Stomach (tissue), 9 donors: ENCODE data around the gene USP40. TPM values are rescaled to one million over a fixed set of nuclear protein-coding genes. Genes with fewer than 3 reads are reported as not detected.

ENCODE experiments used
- DNase-seq, 2 donors: peaks; one replicate each; pipeline versions ENCODE4 v3.0.0 to v3.0.0-alpha.2; 2013 to 2019
- H3K27ac ChIP-seq, 5 donors: fragments of 200-600 bp in 4 of 5; sonication (generic) in 4 of 5; one replicate each; pipeline ENCODE4 v1.5.1; 2013 to 2019; ENCODE audit warnings: mild to moderate bottlenecking in 1 of 5, moderate library complexity in 1 of 5
- H3K27me3 ChIP-seq, 3 donors: fragments of 200-600 bp; sonication (generic); one replicate each; pipeline ENCODE4 v1.5.1; 2017 to 2019; ENCODE audit warnings: mixed run types in 1 of 3
- H3K36me3 ChIP-seq, 4 donors: fragments of 200-600 bp; sonication (generic); 1 replicate in 3 of 4; 2 replicates in 1 of 4; pipeline ENCODE4 v1.5.1; 2016 to 2019
- H3K4me1 ChIP-seq, 4 donors: fragments of 200-600 bp; sonication (generic); one replicate each; pipeline ENCODE4 v1.5.1; 2016 to 2019
- H3K4me3 ChIP-seq, 4 donors: fragments of 200-600 bp; sonication (generic) in 3 of 4; one replicate each; pipeline ENCODE4 v1.5.1; 2016 to 2019; ENCODE audit warnings: mild to moderate bottlenecking in 1 of 4
- H3K9me3 ChIP-seq, 4 donors: fragments of 200-600 bp; sonication (generic); one replicate each; pipeline ENCODE4 v1.5.1; 2016 to 2019
- EP300 ChIP-seq: sonication (generic); formaldehyde crosslinking; IDR thresholded peaks from one replicate; pipeline ENCODE4 v1.6.1; 2017; ENCODE audit warnings: antibody characterized with exemption
- POLR2A ChIP-seq, 4 donors: fragments of 450-650 bp; IDR thresholded peaks; one replicate each; pipeline ENCODE4 v1.6.1; 2016; ENCODE audit warnings: antibody characterized with exemption in 4 of 4, control low read depth in 2 of 4, mild to moderate bottlenecking in 1 of 4, moderate library complexity in 1 of 4
- POLR2AphosphoS5 ChIP-seq, 3 donors: sonication (generic); formaldehyde crosslinking; IDR thresholded peaks; one replicate each; pipeline ENCODE4 v1.6.1; 2016; ENCODE audit warnings: antibody characterized with exemption in 3 of 3
- WGBS, 5 donors: extraction: QIAGEN DNeasy Blood & Tissue Kit in 3 of 5; methylation state at CpG; one replicate each; pipeline versions ENCODE4 v1.1.5 to v1.1.7; 2013 to 2018; 5-methylcytosine and 5-hydroxymethylcytosine counted together
- intact Hi-C: fragments of 100-400 bp; cut with DNase I; formaldehyde crosslinking; loops from one replicate; pipeline ENCODE4 v1.15.1; 2023; ENCODE audit warnings: low total_unique reads
- polyA plus RNA-seq, 3 donors: library from polyadenylated mRNA; stranded (reverse); fragments of 200-250 nt; gene quantifications; one replicate each; pipeline ENCODE4 v1.2.3, GENCODE V29; 2013
- total RNA-seq, 5 donors: library from RNA; depleted of rRNA; stranded (reverse); fragments of >200 nt; gene quantifications; one replicate each; pipeline versions ENCODE4 v1.1.0 to v1.2.3, GENCODE V29; 2014 to 2016
- TF ChIP-seq, protein P1 (sequence below), 7 experiments: fragments of 450-650 bp in 4 of 7; fragments of 200-600 bp in 3 of 7; sonication (generic) in 3 of 7; IDR thresholded peaks; one replicate each; pipeline ENCODE4 v1.5.1; 2016 to 2019; ENCODE audit warnings: antibody characterized with exemption in 7 of 7, control low read depth in 2 of 7, mild to moderate bottlenecking in 1 of 7
- donor health status: healthy with polysubstance abuse.
- donor health status: Bipolar disorder and iron deficiency.
- donor health status: healthy.

The USP40 gene
- total and polyA plus RNA-seq, 8 donors: 14.5 to 186 (median 31.3) TPM

DNA sequence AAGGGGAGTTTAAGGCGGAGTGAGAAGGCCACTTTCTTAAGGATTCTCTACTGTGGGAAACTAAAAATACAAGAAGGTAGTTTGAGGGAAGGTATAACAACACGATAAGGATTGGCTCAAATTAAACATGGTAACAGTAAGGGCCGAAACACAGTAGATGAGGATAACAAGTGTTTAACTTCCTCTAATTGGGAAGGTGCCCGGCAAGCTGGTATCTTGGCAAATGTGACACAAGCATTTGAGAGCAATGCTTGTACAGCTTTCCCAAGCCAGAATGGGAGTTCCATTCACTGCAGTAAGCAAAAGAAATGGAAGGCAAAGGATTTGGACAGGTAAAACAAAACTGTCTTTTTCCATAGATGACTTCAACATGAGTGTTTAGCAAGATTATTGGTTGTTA, 19.8 kb downstream of the USP40 start:
- Histone ChIP-seq H3K36me3 (peaks cover 4 to 95% (median 92%) of the 10 kb centered on the region in 4 donors), H3K27ac (no peak overlapping the region), H3K27me3 (no peaks in the 10 kb centered on the region), H3K4me3 (no peak overlapping the region), H3K9me3 (no peaks in the 10 kb centered on the region), H3K4me1 (no peaks in the 10 kb centered on the region)
- intact Hi-C loops: no loop called here
- TF ChIP-seq POLR2A (IDR thresholded peaks at IDR 0.05): no peak
- no peak for TF ChIP-seq POLR2AphosphoS5 (IDR thresholded peaks at IDR 0.05)
- TF ChIP-seq EP300: no peak
- 39 to 65% (median 50%) methylated on average over 4 of the region's 4 CpGs for WGBS, 5 donors
- peak in 1 of 2 donors; percentile 58 for DNase-seq

DNA sequence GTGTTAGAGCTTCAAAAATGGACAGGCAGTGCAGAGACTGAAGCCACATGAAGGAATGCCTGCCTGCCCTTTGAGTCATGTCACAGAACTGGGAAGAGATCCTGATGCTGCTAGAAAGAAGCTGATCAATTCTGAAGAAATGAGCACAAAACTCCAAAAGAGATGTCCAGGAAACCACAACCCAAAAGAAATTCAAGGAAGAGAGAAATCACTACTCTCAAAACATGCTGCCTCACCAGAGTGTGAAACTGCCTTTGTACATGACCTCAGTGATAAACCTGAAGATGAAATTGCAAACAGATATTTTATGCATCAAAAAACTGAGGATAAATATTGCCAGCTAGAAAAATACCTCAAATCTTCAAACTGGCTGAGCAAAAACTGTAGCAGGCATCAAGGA, 20.5 kb downstream of the USP40 start:
- no peaks in the 10 kb centered on the region for H3K9me3 ChIP-seq
- H3K27ac ChIP-seq: no peak overlapping the region
- peaks cover 0 to 95% (median 92%) of the 10 kb centered on the region in 4 donors for H3K36me3 ChIP-seq
- DNase-seq: no peak
- H3K27me3 ChIP-seq: no peaks in the 10 kb centered on the region
- intact Hi-C loops: no loop called here
- H3K4me1 ChIP-seq: no peaks in the 10 kb centered on the region
- no peak overlapping the region for H3K4me3 ChIP-seq
- TF ChIP-seq POLR2A (IDR thresholded peaks at IDR 0.05): no peak
- TF ChIP-seq, protein P1, sequence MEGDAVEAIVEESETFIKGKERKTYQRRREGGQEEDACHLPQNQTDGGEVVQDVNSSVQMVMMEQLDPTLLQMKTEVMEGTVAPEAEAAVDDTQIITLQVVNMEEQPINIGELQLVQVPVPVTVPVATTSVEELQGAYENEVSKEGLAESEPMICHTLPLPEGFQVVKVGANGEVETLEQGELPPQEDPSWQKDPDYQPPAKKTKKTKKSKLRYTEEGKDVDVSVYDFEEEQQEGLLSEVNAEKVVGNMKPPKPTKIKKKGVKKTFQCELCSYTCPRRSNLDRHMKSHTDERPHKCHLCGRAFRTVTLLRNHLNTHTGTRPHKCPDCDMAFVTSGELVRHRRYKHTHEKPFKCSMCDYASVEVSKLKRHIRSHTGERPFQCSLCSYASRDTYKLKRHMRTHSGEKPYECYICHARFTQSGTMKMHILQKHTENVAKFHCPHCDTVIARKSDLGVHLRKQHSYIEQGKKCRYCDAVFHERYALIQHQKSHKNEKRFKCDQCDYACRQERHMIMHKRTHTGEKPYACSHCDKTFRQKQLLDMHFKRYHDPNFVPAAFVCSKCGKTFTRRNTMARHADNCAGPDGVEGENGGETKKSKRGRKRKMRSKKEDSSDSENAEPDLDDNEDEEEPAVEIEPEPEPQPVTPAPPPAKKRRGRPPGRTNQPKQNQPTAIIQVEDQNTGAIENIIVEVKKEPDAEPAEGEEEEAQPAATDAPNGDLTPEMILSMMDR (IDR thresholded peaks at IDR 0.05): no peak
- no peak for TF ChIP-seq POLR2AphosphoS5 (IDR thresholded peaks at IDR 0.05)
- no peak for TF ChIP-seq EP300

DNA sequence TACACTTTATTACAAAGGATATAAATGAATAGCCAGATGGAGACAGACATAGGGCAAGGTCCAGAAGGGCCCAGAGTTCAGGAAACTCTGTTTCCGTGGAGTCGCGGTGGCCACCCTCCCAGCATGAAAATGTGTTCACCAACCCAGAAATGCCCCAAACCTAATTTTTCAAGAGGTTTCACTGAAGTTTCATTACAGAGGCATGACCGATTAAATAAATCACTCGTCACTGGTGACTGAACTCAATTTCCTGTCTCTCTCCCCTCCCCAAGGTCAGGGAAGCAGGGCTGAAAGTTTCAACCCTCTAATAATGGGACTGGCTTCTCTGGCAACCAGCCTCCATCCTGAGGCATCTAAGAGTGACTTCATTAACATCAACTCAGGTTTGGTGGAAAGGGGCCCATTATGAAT, 22.4 kb downstream of the USP40 start:
- Histone ChIP-seq H3K4me3 (no peak overlapping the region), H3K27me3 (no peaks in the 10 kb centered on the region), H3K9me3 (no peaks in the 10 kb centered on the region), H3K4me1 (no peaks in the 10 kb centered on the region), H3K36me3 (peaks cover 0 to 97% (median 90%) of the 10 kb centered on the region in 4 donors), H3K27ac (no peak overlapping the region)
- 82 to 94% (median 92%) methylated on average over 5 of the region's 5 CpGs for WGBS, 5 donors
- TF ChIP-seq POLR2A (IDR thresholded peaks at IDR 0.05) (no peak), POLR2AphosphoS5 (IDR thresholded peaks at IDR 0.05) (no peak), EP300 (no peak)
- TF ChIP-seq, protein P1 (IDR thresholded peaks at IDR 0.05): no peak
- intact Hi-C loops: no loop called here
- DNase-seq: peak in 1 of 2 donors; percentile 5

DNA sequence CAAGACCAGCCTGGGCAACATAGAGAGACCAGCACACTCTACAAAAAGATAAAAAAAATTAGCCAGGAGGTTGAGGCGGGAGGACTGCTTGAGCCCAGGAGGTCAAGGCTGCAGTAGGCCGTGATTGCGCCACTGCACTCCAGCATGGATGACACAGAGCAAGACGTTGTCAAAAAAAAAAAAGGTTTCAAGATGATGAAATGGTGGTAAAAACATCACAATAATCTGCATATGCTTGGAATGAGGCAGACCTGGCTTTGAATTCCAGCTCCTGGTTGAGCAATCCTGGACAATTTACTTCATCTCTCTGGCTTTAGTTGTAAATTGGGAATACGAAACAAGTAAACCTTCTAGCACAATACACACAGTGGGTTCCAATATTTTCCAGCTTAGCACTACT, 24.1 kb downstream of the USP40 start:
- TF ChIP-seq POLR2AphosphoS5 (IDR thresholded peaks at IDR 0.05) (no peak), POLR2A (IDR thresholded peaks at IDR 0.05) (no peak), EP300 (no peak)
- TF ChIP-seq, protein P1 (IDR thresholded peaks at IDR 0.05): no peak
- H3K27ac ChIP-seq: no peak overlapping the region
- WGBS, 5 donors: 71 to 83% (median 75%) methylated on average over 5 of the region's 5 CpGs
- H3K4me3 ChIP-seq: no peak overlapping the region
- no peaks in the 10 kb centered on the region for H3K9me3 ChIP-seq
- no peaks in the 10 kb centered on the region for H3K4me1 ChIP-seq
- H3K36me3 ChIP-seq: peaks cover 0 to 94% (median 79%) of the 10 kb centered on the region in 4 donors
- no peak for DNase-seq
- H3K27me3 ChIP-seq: no peaks in the 10 kb centered on the region
- intact Hi-C loops: no loop called here

DNA sequence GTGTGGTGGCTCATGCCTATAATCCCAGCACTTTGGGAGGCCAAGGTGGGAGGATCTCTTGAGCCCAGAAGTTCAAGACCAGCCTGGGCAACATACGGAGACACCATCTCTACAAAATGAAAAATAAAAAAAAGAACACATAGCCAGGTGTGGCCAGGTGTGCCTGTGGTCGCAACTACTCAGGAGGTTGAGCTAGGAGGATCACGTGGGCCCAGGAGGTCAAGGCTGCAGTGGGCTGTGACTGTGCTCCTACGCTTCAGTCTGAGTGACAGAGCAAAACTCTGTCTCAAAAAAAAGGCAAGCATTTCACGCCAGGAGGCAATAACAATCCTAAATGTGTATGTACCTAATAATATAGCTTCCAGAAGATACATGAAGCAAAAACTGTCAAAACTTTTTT, 27.8 kb downstream of the USP40 start:
- H3K9me3 ChIP-seq: no peaks in the 10 kb centered on the region
- intact Hi-C loops: no loop called here
- H3K4me1 ChIP-seq: peaks cover 0 to 9% (median 0%) of the 10 kb centered on the region in 4 donors
- H3K27me3 ChIP-seq: no peaks in the 10 kb centered on the region
- H3K36me3 ChIP-seq: peaks cover 0 to 75% (median 49%) of the 10 kb centered on the region in 4 donors
- DNase-seq: no peak
- WGBS, 5 donors: 94 to 97% (median 96%) methylated on average over 5 of the region's 5 CpGs
- no peak overlapping the region for H3K4me3 ChIP-seq
- no peak overlapping the region for H3K27ac ChIP-seq
- TF ChIP-seq EP300 (no peak), POLR2A (IDR thresholded peaks at IDR 0.05) (no peak), POLR2AphosphoS5 (IDR thresholded peaks at IDR 0.05) (no peak)
- TF ChIP-seq, protein P1 (IDR thresholded peaks at IDR 0.05): no peak
